ENCODE data around the gene C11orf42. TPM values are rescaled to one million over a fixed set of nuclear protein-coding genes. Genes with fewer than 3 reads are reported as not detected.
"Not testable (repeated sequence)": the region's sequence is repeated elsewhere in the genome, so short reads cannot be mapped to it uniquely, and the experiment has no call there.

The C11orf42 gene
- total RNA-seq, 1 experiment from 2014 or later: not detected

- DNase-seq (ENCODE audit: low read depth): no peak
These were observed 18.5 kb downstream of the C11orf42 start for GRCh38 chr11:6223854-6224253.

GRCh38 chr11:6224421-6224820, 19.1 kb downstream of the C11orf42 start:
- no peak for DNase-seq (ENCODE audit: low read depth)

GRCh38 chr11:6225024-6225423, 19.7 kb downstream of the C11orf42 start:
- DNase-seq (ENCODE audit: low read depth): no peak

GRCh38 chr11:6225896-6226295, 20.5 kb downstream of the C11orf42 start:
- no peak for DNase-seq (ENCODE audit: low read depth)

- DNase-seq (ENCODE audit: low read depth): no peak
These were observed 23.2 kb downstream of the C11orf42 start for GRCh38 chr11:6228520-6228919.

- no peak for DNase-seq (ENCODE audit: low read depth)
These were observed 24.6 kb downstream of the C11orf42 start for GRCh38 chr11:6229911-6230310.

GRCh38 chr11:6232899-6233298, 27.5 kb downstream of the C11orf42 start:
- DNase-seq (ENCODE audit: low read depth): no peak

GRCh38 chr11:6233984-6234386, 28.6 kb downstream of the C11orf42 start:
- no peak for DNase-seq (ENCODE audit: low read depth)

GRCh38 chr11:6234387-6235107, 29.2 kb downstream of the C11orf42 start, which contains the start of gene FHIP1B:
TSS of gene FHIP1B (minus strand) at chr11:6234636. CDS start at chr11:6224516, 10,120 bp downstream.
- DNase-seq (ENCODE audit: low read depth): peak; percentile 99

- no peak for DNase-seq (ENCODE audit: low read depth)
These were observed 31.9 kb downstream of the C11orf42 start for GRCh38 chr11:6237266-6237665.

- DNase-seq (ENCODE audit: low read depth): no peak
These were observed 32.5 kb downstream of the C11orf42 start for GRCh38 chr11:6237761-6238302.

GRCh38 chr11:6238902-6239301, 33.5 kb downstream of the C11orf42 start, which contains the start of gene CNGA4:
TSS of gene CNGA4 (plus strand) at chr11:6239089. CDS start at chr11:6239207, 118 bp downstream.
- no peak for DNase-seq (ENCODE audit: low read depth)

GRCh38 chr11:6240139-6240538, 34.8 kb downstream of the C11orf42 start:
- DNase-seq (ENCODE audit: low read depth): no peak

GRCh38 chr11:6240781-6241180, 35.4 kb downstream of the C11orf42 start:
- no peak for DNase-seq (ENCODE audit: low read depth)

- DNase-seq (ENCODE audit: low read depth): no peak
These were observed 36.0 kb downstream of the C11orf42 start for GRCh38 chr11:6241316-6241715.

GRCh38 chr11:6245536-6245935, 40.2 kb downstream of the C11orf42 start:
- no peak for DNase-seq (ENCODE audit: low read depth)

- DNase-seq (ENCODE audit: low read depth): no peak
These were observed 42.9 kb downstream of the C11orf42 start for GRCh38 chr11:6248248-6248647.

GRCh38 chr11:6248897-6249296, 43.5 kb downstream of the C11orf42 start:
- not testable (repeated sequence) for DNase-seq (ENCODE audit: low read depth)

GRCh38 chr11:6249770-6250555, 44.6 kb downstream of the C11orf42 start:
- peak; percentile 71 for DNase-seq (ENCODE audit: low read depth)

GRCh38 chr11:6251120-6251733, 45.9 kb downstream of the C11orf42 start:
- DNase-seq (ENCODE audit: low read depth): peak; percentile 60

GRCh38 chr11:6251990-6252473, 46.7 kb downstream of the C11orf42 start:
- DNase-seq (ENCODE audit: low read depth): no peak

GRCh38 chr11:6253197-6253596, 47.8 kb downstream of the C11orf42 start:
- DNase-seq (ENCODE audit: low read depth): no peak

All from LHCN-M2 (cell line).